HG03045 (cell line): ENCODE data around the gene ST6GALNAC3.

Source experiments
- ATAC-seq: cut with Tn5 transposase; IDR thresholded peaks from one replicate; pipeline ENCODE4 v1.9.1; 2021; ENCODE audit warnings: mild to moderate bottlenecking, moderate library complexity; ENCODE audit not compliant: unreplicated experiment

The ST6GALNAC3 gene

GRCh38 chr1:76279101-76279748 is 204.7 kb downstream of the ST6GALNAC3 start:
- ATAC-seq: no peak

GRCh38 chr1:76281306-76281705 is 206.8 kb downstream of the ST6GALNAC3 start:
- no peak for ATAC-seq

GRCh38 chr1:76284842-76285241 is 210.3 kb downstream of the ST6GALNAC3 start:
- ATAC-seq: no peak

GRCh38 chr1:76285578-76286135 is 211.1 kb downstream of the ST6GALNAC3 start:
- ATAC-seq: no peak

- no peak for ATAC-seq
These were observed 213.4 kb downstream of the ST6GALNAC3 start for GRCh38 chr1:76287917-76288316.

GRCh38 chr1:76288758-76289483 is 214.4 kb downstream of the ST6GALNAC3 start:
- ATAC-seq: no peak

GRCh38 chr1:76289692-76290091 is 215.1 kb downstream of the ST6GALNAC3 start:
- no peak for ATAC-seq

GRCh38 chr1:76290271-76290670 is 215.7 kb downstream of the ST6GALNAC3 start:
- no peak for ATAC-seq

GRCh38 chr1:76291191-76291590 is 216.6 kb downstream of the ST6GALNAC3 start:
- no peak for ATAC-seq

GRCh38 chr1:76291737-76292136 is 217.2 kb downstream of the ST6GALNAC3 start:
- ATAC-seq: no peak

GRCh38 chr1:76292418-76293184 is 218.1 kb downstream of the ST6GALNAC3 start:
- no peak for ATAC-seq

GRCh38 chr1:76293831-76294230 is 219.3 kb downstream of the ST6GALNAC3 start:
- no peak for ATAC-seq

GRCh38 chr1:76294482-76295194 is 220.1 kb downstream of the ST6GALNAC3 start:
- peak; percentile 73 for ATAC-seq

GRCh38 chr1:76298399-76298798 is 223.9 kb downstream of the ST6GALNAC3 start:
- no peak for ATAC-seq

- no peak for ATAC-seq
These were observed 224.5 kb downstream of the ST6GALNAC3 start for GRCh38 chr1:76299036-76299435.

- ATAC-seq: no peak
These were observed 226.0 kb downstream of the ST6GALNAC3 start for GRCh38 chr1:76300556-76300955.

- no peak for ATAC-seq
These were observed 228.3 kb downstream of the ST6GALNAC3 start for GRCh38 chr1:76302711-76303339.

- ATAC-seq: no peak
These were observed 228.8 kb downstream of the ST6GALNAC3 start for GRCh38 chr1:76303340-76303717.

GRCh38 chr1:76313304-76313703 is 238.8 kb downstream of the ST6GALNAC3 start:
- ATAC-seq: no peak

- no peak for ATAC-seq
These were observed 240.2 kb downstream of the ST6GALNAC3 start for GRCh38 chr1:76314730-76315129.
